Rectal smooth muscle tissue (tissue), 1 donor: ENCODE measurements around the gene CRYGN.

ENCODE experiments used
- H3K27ac ChIP-seq: one replicate; pipeline ENCODE4 v1.7.0; 2013; ENCODE audit warnings: low read depth, low read length, inconsistent platforms
- H3K27me3 ChIP-seq: one replicate; pipeline ENCODE4 v1.7.0; 2013; ENCODE audit warnings: low read length; ENCODE audit not compliant: control insufficient read depth, insufficient read depth
- H3K36me3 ChIP-seq: one replicate; pipeline ENCODE4 v1.7.0; 2013; ENCODE audit warnings: low read length; ENCODE audit not compliant: control insufficient read depth, insufficient read depth
- H3K4me1 ChIP-seq: one replicate; pipeline ENCODE4 v1.7.0; 2013; ENCODE audit warnings: low read length; ENCODE audit not compliant: control insufficient read depth, insufficient read depth
- H3K4me3 ChIP-seq: one replicate; pipeline ENCODE4 v1.7.0; 2013; ENCODE audit warnings: low read length
- H3K9ac ChIP-seq: one replicate; pipeline ENCODE4 v1.7.0; 2013; ENCODE audit warnings: low read length

Gene CRYGN

GRCh38 chr7:151392002-151392401 lies 47.9 kb downstream of the CRYGN start:
- Histone ChIP-seq H3K36me3 (no peaks in the 10 kb centered on the region), H3K27ac (no peak overlapping the region), H3K9ac (no peak overlapping the region), H3K4me1 (no peaks in the 10 kb centered on the region), H3K4me3 (no peak overlapping the region), H3K27me3 (no peaks in the 10 kb centered on the region)

GRCh38 chr7:151391358-151391730 lies 48.6 kb downstream of the CRYGN start:
- H3K27me3 ChIP-seq, result no peaks in the 10 kb centered on the region
- no peaks in the 10 kb centered on the region for H3K4me1 ChIP-seq
- H3K36me3 ChIP-seq, result no peaks in the 10 kb centered on the region

GRCh38 chr7:151390598-151391357 lies 49.2 kb downstream of the CRYGN start:
- Histone ChIP-seq H3K27me3 (no peaks in the 10 kb centered on the region), H3K27ac (no peak overlapping the region), H3K4me1 (no peaks in the 10 kb centered on the region), H3K4me3 (no peak overlapping the region), H3K36me3 (no peaks in the 10 kb centered on the region), H3K9ac (no peak overlapping the region)

More at GRCh38 chr7:151391358-151391730, 48.6 kb downstream of the CRYGN start:
- no peak overlapping the region for H3K9ac ChIP-seq
- H3K27ac ChIP-seq, result no peak overlapping the region
- H3K4me3 ChIP-seq, result no peak overlapping the region

DNA sequence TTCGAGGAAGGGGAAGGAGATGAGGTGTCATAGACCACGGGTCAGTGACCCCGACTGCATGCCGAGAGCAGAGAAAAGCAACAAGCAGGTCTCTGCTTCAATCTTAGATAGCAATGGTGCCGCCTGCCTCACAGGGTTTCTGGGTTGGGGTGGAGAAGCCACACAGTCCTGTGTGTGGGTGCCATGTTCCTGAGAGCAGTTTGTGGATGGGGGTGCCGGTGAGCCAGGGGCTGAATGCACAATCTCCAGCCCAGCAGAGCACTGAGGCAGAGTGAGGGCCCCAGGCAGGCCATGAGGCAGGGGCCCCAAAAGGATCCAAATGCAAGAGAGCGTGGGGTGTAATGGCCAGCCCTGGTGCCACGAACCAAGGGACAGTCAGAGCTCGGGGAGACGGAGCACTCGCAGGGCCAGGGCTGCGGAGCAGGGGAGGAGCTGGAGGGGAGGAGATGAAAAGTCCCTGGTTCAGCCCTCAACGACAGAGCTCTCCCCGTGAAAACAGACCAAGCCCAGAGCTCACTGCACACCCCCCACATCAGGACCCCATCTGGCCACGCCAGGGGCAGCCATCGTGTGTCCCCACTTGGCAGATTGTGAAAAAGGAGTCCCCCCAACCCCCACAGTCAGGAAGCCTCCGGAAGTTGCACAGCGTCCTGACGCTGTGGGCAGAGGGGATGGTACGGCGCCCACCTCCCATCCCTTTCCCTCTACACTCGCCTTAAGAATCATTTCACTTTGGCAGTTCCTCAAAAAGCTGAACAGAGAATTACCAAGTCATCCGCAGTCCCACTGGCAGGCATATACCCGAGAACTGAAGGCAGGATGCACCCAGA lies 50.0 kb downstream of the CRYGN start:
- no peaks in the 10 kb centered on the region for H3K4me1 ChIP-seq
- H3K27ac ChIP-seq, result no peak overlapping the region
- H3K9ac ChIP-seq, result no peak overlapping the region
- no peaks in the 10 kb centered on the region for H3K36me3 ChIP-seq
- no peaks in the 10 kb centered on the region for H3K27me3 ChIP-seq
- no peak overlapping the region for H3K4me3 ChIP-seq

- Histone ChIP-seq H3K4me1 (no peaks in the 10 kb centered on the region), H3K36me3 (no peaks in the 10 kb centered on the region), H3K9ac (no peak overlapping the region), H3K27ac (no peak overlapping the region), H3K4me3 (no peak overlapping the region), H3K27me3 (no peaks in the 10 kb centered on the region)
Measured at GRCh38 chr7:151389096-151389767, 50.7 kb downstream of the CRYGN start.

DNA sequence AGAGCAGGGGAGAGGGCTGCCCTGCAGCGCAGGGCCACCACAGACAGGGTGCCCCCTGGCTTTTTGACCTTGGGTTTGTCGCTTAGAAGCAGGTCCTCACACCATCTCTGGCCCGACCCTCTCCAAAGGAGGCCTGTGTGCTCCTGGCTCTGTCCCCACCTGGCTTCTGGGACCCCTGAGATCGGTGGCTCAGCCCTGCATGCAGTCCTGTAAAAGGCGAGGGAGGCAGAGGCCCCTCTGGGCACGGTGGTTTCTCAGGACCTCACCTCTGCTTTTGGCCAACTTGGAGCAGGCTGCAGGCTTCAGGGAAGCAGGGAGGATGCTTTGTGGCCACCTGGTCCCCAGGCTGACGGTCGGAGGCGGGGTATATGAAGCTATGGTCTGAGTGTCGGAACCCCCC lies 51.5 kb downstream of the CRYGN start:
- Histone ChIP-seq H3K4me1 (no peaks in the 10 kb centered on the region), H3K4me3 (no peak overlapping the region)

DNA sequence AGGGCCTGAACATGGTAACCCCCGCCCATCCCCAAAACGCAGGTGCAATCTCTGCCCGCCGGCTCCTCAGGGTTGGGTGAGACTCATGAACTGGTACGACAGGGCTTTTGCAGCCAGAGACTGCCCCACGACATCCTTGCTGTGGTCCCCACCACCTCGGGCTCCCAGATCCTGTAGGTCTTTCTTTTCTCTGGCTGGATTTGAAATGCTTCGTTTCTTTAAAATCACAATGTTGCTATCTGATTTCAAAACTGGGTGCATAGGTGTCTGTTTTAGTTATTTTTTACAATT lies 52.0 kb downstream of the CRYGN start:
- no peak overlapping the region for H3K9ac ChIP-seq
- H3K4me1 ChIP-seq, result no peaks in the 10 kb centered on the region
- H3K27me3 ChIP-seq, result no peaks in the 10 kb centered on the region
- no peak overlapping the region for H3K27ac ChIP-seq
- H3K36me3 ChIP-seq, result no peaks in the 10 kb centered on the region
- no peak overlapping the region for H3K4me3 ChIP-seq

More for the DNA sequence above, 51.5 kb downstream of the CRYGN start:
- H3K36me3 ChIP-seq, result no peaks in the 10 kb centered on the region
- no peak overlapping the region for H3K27ac ChIP-seq
- H3K27me3 ChIP-seq, result no peaks in the 10 kb centered on the region
- no peak overlapping the region for H3K9ac ChIP-seq

DNA sequence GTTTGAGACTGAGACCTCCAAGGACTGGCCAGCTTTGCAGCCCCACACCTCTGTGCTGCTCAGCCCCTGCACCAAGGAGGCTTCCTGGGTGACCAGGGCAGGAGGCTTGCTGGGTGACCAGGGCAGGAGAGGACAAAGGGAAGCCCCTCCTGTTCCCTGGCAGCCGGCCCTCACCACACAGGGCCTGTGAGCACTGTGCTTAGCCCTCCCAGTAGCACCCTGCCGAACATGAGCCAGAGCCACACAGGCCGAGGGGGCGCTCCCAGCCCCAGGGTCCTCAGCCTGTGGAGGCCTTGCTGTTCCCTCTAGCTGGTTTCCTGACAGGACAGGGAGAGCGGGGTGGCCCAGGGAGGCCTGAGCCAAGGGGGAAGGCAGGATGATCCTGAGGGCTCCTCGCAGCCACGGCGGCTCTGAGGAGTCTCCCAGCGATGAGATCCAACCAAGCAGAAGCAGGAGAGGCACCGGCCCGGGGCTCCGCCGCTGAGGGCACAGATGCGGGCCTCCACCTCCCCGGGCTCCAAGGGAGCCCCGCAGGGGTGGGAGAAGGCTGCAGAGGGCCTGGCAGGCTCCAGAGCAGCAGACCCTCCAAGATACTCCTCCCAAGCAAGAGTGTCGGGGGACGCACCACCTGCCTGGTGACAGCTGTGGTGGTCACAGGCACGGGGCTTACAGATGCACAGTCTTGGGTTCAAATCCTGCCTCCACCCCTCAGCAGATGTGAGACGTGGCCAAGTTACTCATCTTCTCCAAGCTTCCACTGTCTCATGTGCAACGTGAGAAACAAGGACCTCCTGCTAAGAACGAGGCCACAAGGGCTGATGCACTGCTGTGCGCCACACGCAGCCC lies 52.6 kb downstream of the CRYGN start:
- H3K36me3 ChIP-seq, result no peaks in the 10 kb centered on the region
- no peak overlapping the region for H3K27ac ChIP-seq

GRCh38 chr7:151386301-151387160 lies 53.4 kb downstream of the CRYGN start:
- no peak overlapping the region for H3K27ac ChIP-seq
- peaks cover 12% of the 10 kb centered on the region for H3K27me3 ChIP-seq
- no peaks in the 10 kb centered on the region for H3K4me1 ChIP-seq
- H3K9ac ChIP-seq, result no peak overlapping the region
- no peaks in the 10 kb centered on the region for H3K36me3 ChIP-seq
- H3K4me3 ChIP-seq, result no peak overlapping the region

More for the DNA sequence above, 52.6 kb downstream of the CRYGN start:
- Histone ChIP-seq H3K4me3 (no peak overlapping the region), H3K9ac (no peak overlapping the region), H3K27me3 (peaks cover 4% of the 10 kb centered on the region), H3K4me1 (no peaks in the 10 kb centered on the region)

DNA sequence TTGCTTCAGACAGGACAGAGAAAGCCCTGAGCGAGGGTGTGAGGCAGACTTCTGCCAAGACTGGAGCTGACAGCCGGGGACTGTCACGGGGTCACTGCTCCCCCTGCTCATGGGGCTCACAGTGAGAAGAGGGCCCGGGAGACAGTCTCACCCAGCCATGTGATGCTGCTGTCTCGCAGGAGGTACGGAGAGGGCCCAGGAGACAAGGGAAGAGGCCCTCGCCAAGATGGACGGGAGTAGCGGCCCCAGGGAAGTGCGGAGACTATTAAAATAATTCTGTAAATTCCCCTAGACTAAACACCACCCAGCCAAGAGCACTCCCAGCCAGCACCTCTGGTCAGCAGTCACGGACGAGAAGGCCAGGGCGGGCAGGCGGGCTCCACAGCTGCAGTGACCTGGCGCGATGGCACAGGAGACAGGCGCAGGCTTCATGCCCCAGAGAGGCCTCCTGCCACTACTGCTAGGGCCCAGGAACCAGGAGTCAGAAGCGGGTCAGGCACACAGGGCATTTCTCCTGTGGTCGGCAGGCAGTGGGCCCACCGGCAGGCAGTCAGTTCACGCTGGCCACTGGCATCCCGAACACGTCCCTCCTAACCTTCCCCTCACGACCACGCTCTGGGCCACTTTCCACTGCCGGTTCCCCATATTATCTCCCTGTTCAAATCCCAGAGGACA lies 54.2 kb downstream of the CRYGN start:
- no peak overlapping the region for H3K4me3 ChIP-seq
- H3K36me3 ChIP-seq, result no peaks in the 10 kb centered on the region
- no peak overlapping the region for H3K9ac ChIP-seq
- no peak overlapping the region for H3K27ac ChIP-seq
- peaks cover 14% of the 10 kb centered on the region for H3K27me3 ChIP-seq
- H3K4me1 ChIP-seq, result no peaks in the 10 kb centered on the region
